IMR-90 (cell line): ENCODE results near the gene COL18A1. TPM values are rescaled to one million over a fixed set of nuclear protein-coding genes. Genes with fewer than 3 reads are reported as not detected.

Experiments used
- ATAC-seq: fragments of 200-7000 bp; cut with Tn5 transposase; 2 replicates; pipeline ENCODE4 v1.9.1; 2020; ENCODE audit warnings: low read depth, mild to moderate bottlenecking, moderate library complexity
- BruUV-seq: library from RNA; stranded (reverse); fragments of 400-500 nt; replicated peaks from 2 replicates; lab custom pipeline; 2021; lab: Mats Ljungman, UMichigan
- CTCF ChIA-PET: fragments of 300-600 bp; formaldehyde crosslinking; extraction: SDS; loops from one replicate; lab custom pipeline; 2021; ENCODE audit warnings: antibody characterized with exemption; lab: Yijun Ruan, JAX
- POLR2A ChIA-PET: fragments of 300-600 bp; sonication (Branson Sonifier 250); formaldehyde crosslinking; loops from one replicate; lab custom pipeline; 2022; ENCODE audit warnings: antibody characterized with exemption; ENCODE audit not compliant: unreplicated experiment; lab: Charles Lee
- DNase-seq: peaks from one replicate; pipeline ENCODE4 v3.0.0; 2013
- H2AFZ ChIP-seq: replicated peaks from 2 replicates; pipeline ENCODE3; 2013; ENCODE audit warnings: low read length, mild to moderate bottlenecking; ENCODE audit not compliant: poor library complexity
- H2AK5ac ChIP-seq: 2 replicates; pipeline ENCODE4 v1.6.1; 2013; ENCODE audit warnings: low read depth, low read length, inconsistent platforms
- H2AK9ac ChIP-seq: replicated peaks from 2 replicates; pipeline ENCODE3; 2013; ENCODE audit warnings: mild to moderate bottlenecking, low read depth, low read length, moderate library complexity; ENCODE audit not compliant: poor library complexity
- H2BK120ac ChIP-seq: 2 replicates; pipeline ENCODE4 v1.6.1; 2013; ENCODE audit warnings: low read depth, low read length, inconsistent platforms
- H2BK15ac ChIP-seq: 3 replicates; pipeline ENCODE4 v1.6.1; 2013; ENCODE audit warnings: low read depth, low read length, inconsistent platforms
- H2BK20ac ChIP-seq: 2 replicates; pipeline ENCODE4 v1.6.1; 2013; ENCODE audit warnings: low read depth, mild to moderate bottlenecking, inconsistent platforms, low read length, moderate library complexity
- H2BK5ac ChIP-seq: 2 replicates; pipeline ENCODE4 v1.6.1; 2013; ENCODE audit warnings: mild to moderate bottlenecking, low read depth, low read length, inconsistent platforms; ENCODE audit not compliant: poor library complexity, severe bottlenecking
- H3K14ac ChIP-seq: replicated peaks from 2 replicates; pipeline ENCODE4 v1.6.1; 2013; ENCODE audit warnings: low read depth, low read length, inconsistent platforms
- H3K18ac ChIP-seq: 2 replicates; pipeline ENCODE4 v1.6.1; 2013; ENCODE audit warnings: low read depth, low read length, control low read depth
- H3K23ac ChIP-seq: 2 replicates; pipeline ENCODE4 v1.6.1; 2013; ENCODE audit warnings: low read depth, low read length, inconsistent platforms
- H3K27ac ChIP-seq: 2 replicates; pipeline ENCODE4 v1.5.1; 2013; ENCODE audit warnings: mild to moderate bottlenecking, control low read depth, low read length; ENCODE audit not compliant: insufficient read depth
- H3K27me3 ChIP-seq: 2 replicates; pipeline ENCODE4 v1.6.1; 2013; ENCODE audit warnings: low read length; ENCODE audit not compliant: control insufficient read depth, insufficient read depth
- H3K36me3 ChIP-seq: 2 replicates; pipeline ENCODE4 v1.6.1; 2013; ENCODE audit warnings: low read length, mixed read lengths; ENCODE audit not compliant: control insufficient read depth, insufficient read depth
- H3K4ac ChIP-seq: 2 replicates; pipeline ENCODE4 v1.6.1; 2013; ENCODE audit warnings: low read depth, low read length, inconsistent platforms
- H3K4me1 ChIP-seq: 2 replicates; pipeline ENCODE4 v1.6.1; 2013; ENCODE audit warnings: low read length, mixed read lengths; ENCODE audit not compliant: control insufficient read depth, insufficient read depth
- H3K4me2 ChIP-seq: 2 replicates; pipeline ENCODE4 v1.6.1; 2013; ENCODE audit warnings: low read depth, mild to moderate bottlenecking, control low read depth, low read length, moderate library complexity
- H3K4me3 ChIP-seq: 2 replicates; pipeline ENCODE4 v1.5.1; 2013; ENCODE audit warnings: low read depth, mild to moderate bottlenecking, control low read depth, low read length, moderate library complexity; ENCODE audit not compliant: insufficient read depth
- H3K56ac ChIP-seq: 2 replicates; pipeline ENCODE4 v1.6.1; 2013; ENCODE audit warnings: low read length, inconsistent platforms; ENCODE audit not compliant: insufficient read depth; ENCODE audit errors: extremely low read depth
- H3K79me1 ChIP-seq, 2 experiments: 2 replicates each; pipeline ENCODE4 v1.6.1; 2013; ENCODE audit warnings: low read length in 2 of 2, inconsistent platforms in 1 of 2, low read depth in 1 of 2
- H3K9ac ChIP-seq: 2 replicates; pipeline ENCODE4 v1.6.1; 2013; ENCODE audit warnings: low read depth, low read length, control low read depth
- H3K9me1 ChIP-seq: 2 replicates; pipeline ENCODE4 v1.6.1; 2013; ENCODE audit warnings: low read length, inconsistent platforms; ENCODE audit not compliant: insufficient read depth
- H3K9me3 ChIP-seq: 2 replicates; pipeline ENCODE4 v1.6.1; 2013; ENCODE audit warnings: low read length; ENCODE audit not compliant: control insufficient read depth, insufficient read depth
- H4K20me1 ChIP-seq: 2 replicates; pipeline ENCODE4 v1.6.1; 2013; ENCODE audit warnings: low read length, inconsistent platforms; ENCODE audit not compliant: insufficient read depth
- H4K5ac ChIP-seq: 2 replicates; pipeline ENCODE4 v1.6.1; 2013; ENCODE audit warnings: mild to moderate bottlenecking, low read depth, low read length, control low read depth
- H4K8ac ChIP-seq, 2 experiments: 2 replicates each; pipeline ENCODE4 v1.6.1; 2013; ENCODE audit warnings: low read depth in 2 of 2, low read length in 2 of 2, control low read depth in 1 of 2, inconsistent platforms in 1 of 2
- H4K91ac ChIP-seq: 2 replicates; pipeline ENCODE4 v1.6.1; 2013; ENCODE audit warnings: low read depth, low read length, inconsistent platforms; ENCODE audit not compliant: insufficient read depth
- BHLHE40 ChIP-seq: fragments of 150-350 bp; IDR thresholded peaks from 2 replicates; pipeline ENCODE4 v1.6.1; 2016; ENCODE audit warnings: mild to moderate bottlenecking, low read depth, low read length
- CEBPB ChIP-seq: IDR thresholded peaks from 2 replicates; pipeline ENCODE4 v1.6.1; 2012; ENCODE audit warnings: low read depth, low read length, improper control_type of control experiment
- CHD1 ChIP-seq: IDR thresholded peaks from 2 replicates; pipeline ENCODE4 v1.6.1; 2012; ENCODE audit warnings: low read depth, low read length, improper control_type of control experiment
- FOS ChIP-seq: fragments of 150-350 bp; IDR thresholded peaks from 2 replicates; pipeline ENCODE4 v1.6.1; 2016; ENCODE audit warnings: low read depth, low read length
- MAFK ChIP-seq: IDR thresholded peaks from 2 replicates; pipeline ENCODE4 v1.6.1; 2012; ENCODE audit warnings: low read depth, low read length, improper control_type of control experiment
- MAZ ChIP-seq: IDR thresholded peaks from 2 replicates; pipeline ENCODE4 v1.6.1; 2012; ENCODE audit warnings: low read depth, mild to moderate bottlenecking, low read length, improper control_type of control experiment, moderate library complexity, borderline replicate concordance
- MXI1 ChIP-seq: IDR thresholded peaks from 2 replicates; pipeline ENCODE4 v1.6.1; 2012; ENCODE audit warnings: low read depth, mild to moderate bottlenecking, low read length, moderate library complexity, borderline replicate concordance
- NFE2L2 ChIP-seq: fragments of 150-350 bp; IDR thresholded peaks from 2 replicates; pipeline ENCODE4 v1.6.1; 2016; ENCODE audit warnings: low read depth, mild to moderate bottlenecking, low read length
- POLR2A ChIP-seq: IDR thresholded peaks from 2 replicates; pipeline ENCODE4 v1.6.1; 2012; ENCODE audit warnings: mild to moderate bottlenecking, low read depth, low read length
- RAD21 ChIP-seq: IDR thresholded peaks from 2 replicates; pipeline ENCODE4 v1.6.1; 2012; ENCODE audit warnings: low read length, improper control_type of control experiment
- RCOR1 ChIP-seq: IDR thresholded peaks from 2 replicates; pipeline ENCODE4 v1.6.1; 2012; ENCODE audit warnings: mild to moderate bottlenecking, low read length, improper control_type of control experiment; ENCODE audit not compliant: insufficient replicate concordance
- RFX5 ChIP-seq: IDR thresholded peaks from 2 replicates; pipeline ENCODE4 v1.8.0; 2012; ENCODE audit warnings: low read depth, mild to moderate bottlenecking, low read length, moderate library complexity
- SMC3 ChIP-seq: fragments of 150-350 bp; IDR thresholded peaks from 2 replicates; pipeline ENCODE4 v1.6.1; 2016; ENCODE audit warnings: low read depth, mild to moderate bottlenecking, antibody characterized with exemption, low read length, moderate library complexity
- WGBS, 2 experiments: methylation state at CpG; one replicate each; pipeline versions ENCODE4 v1.1.5 to v1.1.7; 2013; ENCODE audit warnings: missing lambda C conversion rate in 2 of 2; ENCODE audit not compliant: insufficient read length in 1 of 2; ENCODE audit errors: extremely low coverage in 2 of 2; 5-methylcytosine and 5-hydroxymethylcytosine counted together
- dilution Hi-C: fragments of 300-500 bp; cut with HindIII; formaldehyde crosslinking; loops from one replicate; pipeline ENCODE4 v1.14.3; 2018; ENCODE audit warnings: low sequenced_read_pairs; ENCODE audit not compliant: unreplicated experiment
- in situ Hi-C: fragments of 300-500 bp; cut with MboI; formaldehyde crosslinking; loops from 3 replicates; pipeline ENCODE4 v1.14.3; 2019; ENCODE audit warnings: low sequenced_read_pairs, inconsistent platforms, mixed read lengths
- intact Hi-C: fragments of 100-400 bp; cut with micrococcal nuclease; formaldehyde crosslinking; loops from 2 replicates; pipeline ENCODE4 v1.10.0; 2022
- polyA plus RNA-seq, 3 experiments: library from polyadenylated mRNA; depleted of rRNA; stranded (reverse); fragments of >200 nt; gene quantifications; 2 replicates each; pipeline ENCODE4 v1.2.3, GENCODE V29; 2012; ENCODE audit warnings: low replicate concordance in 1 of 3
- total RNA-seq: library from RNA; depleted of rRNA; stranded (reverse); fragments of >200 nt; gene quantifications from 2 replicates; pipeline ENCODE4 v1.2.3, GENCODE V29; 2012
- TF ChIP-seq, protein P1 (sequence below): fragments of 150-350 bp; IDR thresholded peaks from 2 replicates; pipeline ENCODE4 v1.6.1; 2016; ENCODE audit warnings: low read depth, mild to moderate bottlenecking, low read length, moderate library complexity, borderline replicate concordance
- TF ChIP-seq, protein P2 (sequence below): fragments of 150-350 bp; IDR thresholded peaks from 2 replicates; pipeline ENCODE4 v1.6.1; 2017; ENCODE audit warnings: mild to moderate bottlenecking, antibody characterized with exemption, low read length, low read depth
- TF ChIP-seq, protein P3 (sequence below): conservative IDR thresholded peaks from 2 replicates; pipeline ENCODE4 v1.5.1; 2012; ENCODE audit warnings: mild to moderate bottlenecking, low read depth, low read length, improper control_type of control experiment

The COL18A1 gene
- total and polyA plus RNA-seq, 2 of the 4 experiments (the other 2 are of a cell fraction): 4.3 to 46.7 TPM

DNA sequence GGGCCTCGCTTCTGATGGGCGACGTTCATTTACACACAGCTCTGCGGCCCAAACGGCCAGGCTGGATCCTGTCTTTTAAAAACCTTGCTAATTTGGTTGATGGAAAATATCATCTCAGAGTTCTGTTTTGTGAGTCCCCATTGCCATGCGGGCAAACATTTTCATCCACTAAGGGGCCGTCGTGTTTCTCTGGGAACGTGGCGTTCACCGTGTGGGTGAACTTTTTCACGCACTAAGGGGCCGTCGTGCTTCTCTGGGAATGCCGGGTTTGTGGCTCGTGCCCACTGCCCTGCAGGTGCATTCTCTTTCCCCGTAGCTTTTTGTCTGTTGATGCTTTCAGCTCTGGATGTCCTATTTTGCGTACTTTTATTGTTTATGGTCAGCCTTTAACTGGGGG is 6.8 kb downstream of the COL18A1 start:
- 91% methylated on average over 10 of the region's 18 CpGs; no CpG with 5 or more reads in 1 of the 2 experiments for WGBS, 2 experiments
- Histone ChIP-seq H2BK5ac (no peak overlapping the region), H2BK20ac (no peak overlapping the region), H3K27me3 (no peaks in the 10 kb centered on the region), H2AK9ac (no peak overlapping the region), H3K79me1 (peaks cover 19 to 91% of the 10 kb centered on the region in 2 experiments), H3K4me1 (peaks cover 13% of the 10 kb centered on the region; the same call in 1 of the 2 replicates), H3K36me3 (peaks cover 9% of the 10 kb centered on the region), H4K8ac (no peak overlapping the region), H3K9me1 (peaks cover 11% of the 10 kb centered on the region), H2BK15ac (no peak overlapping the region), H3K4ac (no peak overlapping the region), H2AFZ (no peak overlapping the region), H3K14ac (no peak overlapping the region), H3K9me3 (no peaks in the 10 kb centered on the region), H3K4me3 (no peak overlapping the region), H3K23ac (no peak overlapping the region), H4K5ac (no peak overlapping the region), H3K9ac (no peak overlapping the region), H4K20me1 (peaks cover 99% of the 10 kb centered on the region), H3K4me2 (no peak overlapping the region), H3K27ac (no peak overlapping the region), H3K18ac (no peak overlapping the region), H3K56ac (no peak overlapping the region), H4K91ac (no peak overlapping the region), H2BK120ac (no peak overlapping the region), H2AK5ac (no peak overlapping the region)
- in situ Hi-C loops: no loop called here
- CTCF ChIA-PET: interaction anchor here (0.9 kb wide), 1 partner anchor 271 kb away, joined by 3 read pairs; no protein-coding TSS in a partner anchor
- DNase-seq: no peak
- TF ChIP-seq CHD1: no peak
- TF ChIP-seq NFE2L2: no peak
- no peak for TF ChIP-seq MAZ
- TF ChIP-seq, protein P1, sequence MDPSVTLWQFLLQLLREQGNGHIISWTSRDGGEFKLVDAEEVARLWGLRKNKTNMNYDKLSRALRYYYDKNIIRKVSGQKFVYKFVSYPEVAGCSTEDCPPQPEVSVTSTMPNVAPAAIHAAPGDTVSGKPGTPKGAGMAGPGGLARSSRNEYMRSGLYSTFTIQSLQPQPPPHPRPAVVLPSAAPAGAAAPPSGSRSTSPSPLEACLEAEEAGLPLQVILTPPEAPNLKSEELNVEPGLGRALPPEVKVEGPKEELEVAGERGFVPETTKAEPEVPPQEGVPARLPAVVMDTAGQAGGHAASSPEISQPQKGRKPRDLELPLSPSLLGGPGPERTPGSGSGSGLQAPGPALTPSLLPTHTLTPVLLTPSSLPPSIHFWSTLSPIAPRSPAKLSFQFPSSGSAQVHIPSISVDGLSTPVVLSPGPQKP: no peak
- no peak for TF ChIP-seq RFX5
- TF ChIP-seq RAD21: no peak
- no peak for TF ChIP-seq RCOR1
- TF ChIP-seq FOS: no peak
- TF ChIP-seq, protein P2, sequence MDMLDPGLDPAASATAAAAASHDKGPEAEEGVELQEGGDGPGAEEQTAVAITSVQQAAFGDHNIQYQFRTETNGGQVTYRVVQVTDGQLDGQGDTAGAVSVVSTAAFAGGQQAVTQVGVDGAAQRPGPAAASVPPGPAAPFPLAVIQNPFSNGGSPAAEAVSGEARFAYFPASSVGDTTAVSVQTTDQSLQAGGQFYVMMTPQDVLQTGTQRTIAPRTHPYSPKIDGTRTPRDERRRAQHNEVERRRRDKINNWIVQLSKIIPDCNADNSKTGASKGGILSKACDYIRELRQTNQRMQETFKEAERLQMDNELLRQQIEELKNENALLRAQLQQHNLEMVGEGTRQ: no peak
- no peak for TF ChIP-seq MXI1
- no peak for TF ChIP-seq MAFK
- no peak for TF ChIP-seq SMC3
- TF ChIP-seq BHLHE40: no peak
- TF ChIP-seq, protein P3, sequence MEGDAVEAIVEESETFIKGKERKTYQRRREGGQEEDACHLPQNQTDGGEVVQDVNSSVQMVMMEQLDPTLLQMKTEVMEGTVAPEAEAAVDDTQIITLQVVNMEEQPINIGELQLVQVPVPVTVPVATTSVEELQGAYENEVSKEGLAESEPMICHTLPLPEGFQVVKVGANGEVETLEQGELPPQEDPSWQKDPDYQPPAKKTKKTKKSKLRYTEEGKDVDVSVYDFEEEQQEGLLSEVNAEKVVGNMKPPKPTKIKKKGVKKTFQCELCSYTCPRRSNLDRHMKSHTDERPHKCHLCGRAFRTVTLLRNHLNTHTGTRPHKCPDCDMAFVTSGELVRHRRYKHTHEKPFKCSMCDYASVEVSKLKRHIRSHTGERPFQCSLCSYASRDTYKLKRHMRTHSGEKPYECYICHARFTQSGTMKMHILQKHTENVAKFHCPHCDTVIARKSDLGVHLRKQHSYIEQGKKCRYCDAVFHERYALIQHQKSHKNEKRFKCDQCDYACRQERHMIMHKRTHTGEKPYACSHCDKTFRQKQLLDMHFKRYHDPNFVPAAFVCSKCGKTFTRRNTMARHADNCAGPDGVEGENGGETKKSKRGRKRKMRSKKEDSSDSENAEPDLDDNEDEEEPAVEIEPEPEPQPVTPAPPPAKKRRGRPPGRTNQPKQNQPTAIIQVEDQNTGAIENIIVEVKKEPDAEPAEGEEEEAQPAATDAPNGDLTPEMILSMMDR: no peak
- TF ChIP-seq CEBPB: no peak
- TF ChIP-seq POLR2A: no peak
- intact Hi-C loops: no loop called here
- POLR2A ChIA-PET: no interaction called here
- BruUV-seq: no TSS peak
- no peak for ATAC-seq
- dilution Hi-C loops: no loop called here
